NCI-H1694 treated with DMSO at 0.1 percent for 48 hours (cell line): ENCODE data around the gene FAM53B.

Experiments
- DNase-seq: peaks from one replicate; lab custom pipeline; 2025; lab: John Stamatoyannopoulos, UW

Gene FAM53B

DNA sequence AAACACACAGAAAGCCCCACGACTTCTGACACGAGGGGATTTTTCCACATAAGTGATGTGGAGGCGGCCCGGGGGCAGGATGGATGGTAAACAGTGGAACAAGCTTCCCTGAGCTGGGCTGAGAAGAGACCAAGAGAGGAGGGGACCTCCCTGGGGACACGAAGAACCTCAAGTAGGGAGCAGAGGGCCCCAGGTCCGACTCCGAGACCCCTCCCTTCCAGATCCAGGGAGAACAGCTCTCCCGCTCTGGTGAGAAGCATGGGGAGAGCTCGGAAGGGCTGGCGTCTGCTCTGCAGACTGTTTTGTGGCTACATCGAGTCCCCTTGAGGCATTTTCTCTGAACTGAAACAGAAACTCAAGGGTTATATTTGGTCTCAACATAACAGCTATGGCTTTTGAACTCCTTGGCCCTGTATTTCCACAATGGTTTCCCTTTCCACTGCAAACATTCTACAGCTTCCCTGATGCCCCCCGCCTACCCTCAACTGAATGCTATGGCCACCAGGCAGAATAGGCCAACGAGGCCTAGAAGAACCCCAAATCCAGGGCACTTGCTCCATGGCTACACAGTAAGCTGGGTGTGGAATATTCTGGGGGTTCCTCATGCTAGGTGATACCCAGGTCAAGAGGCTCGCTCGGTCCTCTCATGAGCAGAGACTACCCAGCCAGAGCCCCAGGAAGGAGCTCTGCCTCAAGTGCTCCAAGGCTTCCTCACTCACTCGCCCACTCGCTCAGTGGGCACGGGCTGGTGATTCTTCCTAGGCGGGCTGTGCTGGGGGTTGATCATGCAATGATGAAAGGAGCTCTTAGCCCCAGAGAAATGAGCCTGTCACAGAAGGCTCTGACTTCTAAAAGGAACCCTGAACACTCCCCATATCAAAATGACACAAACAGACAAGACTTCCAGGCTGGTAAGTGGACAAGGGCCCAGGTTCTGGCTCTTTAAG, 47.5 kb downstream of the FAM53B start:
- DNase-seq, result no peak

- no peak for DNase-seq
Measured at GRCh38 chr10:124695259-124695658, 48.9 kb downstream of the FAM53B start.

DNA sequence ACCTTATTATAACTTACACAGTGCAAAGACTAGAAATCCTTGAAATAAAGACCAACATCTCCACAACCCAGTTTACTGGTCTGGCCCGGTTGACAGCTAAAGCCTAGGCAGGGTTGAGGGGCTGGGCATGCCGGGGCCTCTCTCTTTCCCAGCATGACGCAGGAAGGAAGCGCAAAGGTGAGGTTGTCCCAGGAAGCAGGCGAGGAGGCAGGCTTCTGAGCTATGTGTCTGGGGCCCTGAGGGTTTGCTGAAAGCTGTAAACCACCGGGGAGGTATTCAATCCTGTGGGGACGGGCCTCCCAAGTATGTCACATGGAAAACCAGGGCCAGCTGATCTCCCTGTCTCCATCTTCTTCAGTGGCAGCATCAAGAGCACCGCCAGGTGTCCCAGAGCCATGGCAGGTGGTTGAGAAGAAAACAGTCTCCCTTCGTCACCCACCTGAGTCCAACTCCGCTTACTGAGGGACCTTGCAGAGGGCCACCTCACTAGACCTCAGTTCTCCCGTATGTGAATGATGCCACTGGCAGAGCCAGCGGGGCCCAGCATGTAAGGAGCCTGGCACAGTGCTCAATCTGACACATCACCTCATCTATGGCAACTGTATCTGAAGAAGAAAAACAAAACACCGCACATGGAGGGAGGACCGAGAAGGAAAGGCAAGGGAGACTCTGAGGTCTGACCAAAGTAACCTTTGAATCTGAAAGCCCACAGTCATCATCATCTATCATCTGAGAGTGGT, 49.5 kb downstream of the FAM53B start:
- no peak for DNase-seq

DNA sequence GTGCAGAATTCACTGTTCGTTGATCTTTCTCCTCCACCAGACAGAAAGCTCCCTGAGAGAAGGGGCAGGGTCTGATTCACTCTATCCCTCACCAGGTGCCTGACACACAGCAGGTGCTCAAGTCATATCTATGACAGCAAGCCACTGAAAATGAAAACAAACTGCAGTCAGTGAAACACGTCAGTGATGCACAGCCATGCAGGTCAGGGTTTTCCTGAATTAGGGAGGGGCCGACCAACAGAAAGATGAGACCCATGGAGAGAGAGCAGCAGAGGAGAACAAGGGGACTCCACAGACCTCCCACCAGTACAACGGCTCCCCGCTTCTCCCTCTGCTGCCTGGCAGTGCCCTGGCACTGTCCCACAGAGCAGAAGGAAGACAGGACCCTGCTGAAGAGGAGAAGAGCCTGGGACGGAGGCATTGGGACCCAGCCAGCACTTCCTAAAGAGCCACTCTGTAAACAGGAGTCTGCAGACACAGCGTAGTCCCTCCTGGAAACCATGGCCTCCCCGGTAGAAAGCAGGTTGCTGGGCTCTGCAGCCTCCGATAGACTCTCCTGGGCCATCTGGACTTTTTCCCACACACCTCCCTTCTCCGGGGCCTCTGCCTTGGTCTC, 50.3 kb downstream of the FAM53B start:
- no peak for DNase-seq

GRCh38 chr10:124693396-124693795, 50.8 kb downstream of the FAM53B start:
- no peak for DNase-seq

DNA sequence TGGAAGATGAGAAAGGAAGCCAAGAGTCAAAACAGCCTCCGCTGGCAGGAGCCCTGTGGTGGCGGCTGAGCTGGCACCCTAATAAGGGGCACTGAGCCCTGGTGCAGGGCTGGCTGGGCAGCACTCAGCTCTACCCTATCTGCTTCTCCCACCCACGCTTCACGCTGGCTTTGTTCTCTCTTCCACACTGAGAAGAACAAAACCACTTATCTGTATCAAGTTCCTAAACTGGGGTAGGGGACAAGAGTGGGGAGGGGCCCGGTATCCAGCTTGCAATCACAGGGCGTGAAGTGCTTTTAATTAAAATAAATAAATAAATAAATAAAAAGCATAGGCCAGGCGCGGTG, 52.1 kb downstream of the FAM53B start:
- no peak for DNase-seq

- DNase-seq, result no peak
Measured at GRCh38 chr10:124691421-124692099, 52.6 kb downstream of the FAM53B start.

DNA sequence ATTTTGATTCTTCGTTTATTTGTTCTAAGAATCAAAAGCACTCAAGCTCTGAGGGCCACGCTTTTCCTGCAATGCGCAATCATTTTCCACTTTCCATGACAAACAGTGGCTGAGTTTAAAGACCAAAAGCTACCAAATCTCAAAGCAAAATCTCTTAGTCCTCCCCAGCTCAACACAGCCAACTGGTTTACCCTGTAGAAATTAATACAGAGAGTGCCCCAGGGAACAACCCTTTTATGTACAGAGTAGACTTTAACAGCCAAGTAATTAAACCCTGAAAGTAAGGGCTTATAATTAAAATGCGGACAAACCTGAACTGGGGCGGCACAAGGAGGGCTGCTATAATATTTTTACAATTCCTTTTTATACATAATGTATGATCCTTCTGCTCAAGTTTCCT, 53.2 kb downstream of the FAM53B start:
- DNase-seq, result no peak

- DNase-seq, result no peak
Measured at GRCh38 chr10:124689911-124690498, 54.2 kb downstream of the FAM53B start.

GRCh38 chr10:124688889-124689670, 55.1 kb downstream of the FAM53B start:
- DNase-seq, result no peak

DNA sequence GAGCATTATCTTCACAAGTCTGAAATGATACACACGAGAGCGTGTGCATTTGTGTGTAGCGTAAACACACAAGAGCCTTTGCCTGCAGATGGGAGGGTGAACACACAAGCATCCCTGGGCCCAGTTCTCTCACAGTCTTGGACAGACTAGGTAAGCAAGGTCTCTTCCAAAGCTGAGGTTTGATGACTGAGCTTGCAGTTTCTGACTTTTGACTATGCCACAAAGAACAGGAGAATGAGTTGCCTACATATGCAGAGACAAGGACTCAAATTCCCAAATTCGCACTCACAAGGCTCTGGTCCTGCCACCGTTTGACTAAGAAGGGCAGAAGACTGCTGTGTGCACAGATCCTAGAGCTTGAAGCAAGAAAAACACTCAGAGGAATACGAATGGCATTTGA, 55.8 kb downstream of the FAM53B start:
- DNase-seq, result no peak

- DNase-seq, result no peak
Measured at GRCh38 chr10:124686707-124687376, 57.3 kb downstream of the FAM53B start.

DNA sequence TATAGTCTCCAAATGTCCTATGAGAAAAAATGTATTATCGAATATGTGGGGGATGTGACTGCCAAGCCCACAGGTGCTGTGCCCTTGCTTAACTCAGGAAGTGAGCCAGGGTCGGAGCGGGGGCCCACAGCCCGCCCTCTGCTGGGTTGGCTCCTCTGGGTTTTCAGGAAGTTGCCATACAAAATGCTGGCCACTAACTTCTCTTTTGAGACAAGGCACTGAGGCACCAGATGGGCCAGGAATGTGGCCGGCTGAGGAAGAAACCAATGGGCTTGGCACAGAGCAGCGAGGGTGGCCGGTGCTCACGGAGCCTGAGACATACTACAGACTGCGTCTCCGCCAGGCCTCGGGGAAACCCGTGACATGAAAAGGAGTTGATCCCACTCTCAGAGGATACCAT, 58.9 kb downstream of the FAM53B start:
- DNase-seq, result no peak

DNA sequence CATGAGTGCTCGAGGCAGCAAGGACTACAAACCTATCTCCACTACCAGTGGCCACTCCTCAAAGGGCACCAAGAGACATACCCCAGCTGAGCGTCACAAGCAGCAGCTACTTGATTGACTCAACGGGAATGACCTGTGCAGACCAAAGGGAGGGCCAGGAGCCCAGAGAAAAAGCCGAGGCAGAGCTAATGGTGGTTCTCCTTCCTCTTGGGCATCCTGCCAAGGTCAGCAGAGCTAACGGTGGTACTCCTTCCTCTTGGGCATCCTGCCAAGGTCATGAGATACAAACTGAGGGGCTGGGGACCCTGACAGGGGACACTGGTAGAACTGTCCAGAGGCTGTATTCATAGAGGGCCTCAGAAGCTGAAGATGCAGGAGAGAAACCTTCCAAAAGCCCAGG, 60.4 kb downstream of the FAM53B start:
- no peak for DNase-seq

- no peak for DNase-seq
Measured at GRCh38 chr10:124681626-124682552, 62.3 kb downstream of the FAM53B start.

- no peak for DNase-seq
Measured at GRCh38 chr10:124681091-124681490, 63.1 kb downstream of the FAM53B start.

- DNase-seq, result no peak
Measured at GRCh38 chr10:124680675-124681074, 63.5 kb downstream of the FAM53B start.

- no peak for DNase-seq
Measured at GRCh38 chr10:124679401-124679800, 64.8 kb downstream of the FAM53B start.

- DNase-seq, result no peak
Measured at GRCh38 chr10:124678557-124679240, 65.5 kb downstream of the FAM53B start.
